GM18867 (cell line): ENCODE results near the gene DDX43.
"Not testable (repeated sequence)": the region's sequence is repeated elsewhere in the genome, so short reads cannot be mapped to it uniquely, and the experiment has no call there.

Experiments used
- ATAC-seq: cut with Tn5 transposase; IDR thresholded peaks from one replicate; pipeline ENCODE4 v1.9.1; 2021; ENCODE audit warnings: mild to moderate bottlenecking, moderate library complexity; ENCODE audit not compliant: unreplicated experiment

Gene DDX43

GRCh38 chr6:73388800-73389512, 5.7 kb upstream of the DDX43 start:
- ATAC-seq = peak; percentile 90

- ATAC-seq = no peak
Measured at GRCh38 chr6:73389854-73390253, 4.8 kb upstream of the DDX43 start.

GRCh38 chr6:73391675-73392074, 3.0 kb upstream of the DDX43 start:
- no peak for ATAC-seq

- not testable (repeated sequence) for ATAC-seq
Measured at GRCh38 chr6:73392188-73392587, 2.4 kb upstream of the DDX43 start.

GRCh38 chr6:73393278-73393677, 1.4 kb upstream of the DDX43 start:
- no peak for ATAC-seq

GRCh38 chr6:73395875-73396274, 1.2 kb downstream of the DDX43 start:
- peak; percentile 31 for ATAC-seq

- peak; percentile 49 for ATAC-seq
Measured at GRCh38 chr6:73400656-73401055, 6.0 kb downstream of the DDX43 start.

GRCh38 chr6:73409395-73409794, 14.8 kb downstream of the DDX43 start:
- ATAC-seq = no peak

- no peak for ATAC-seq
Measured at GRCh38 chr6:73413102-73413501, 18.5 kb downstream of the DDX43 start.

- no peak for ATAC-seq
Measured at GRCh38 chr6:73418081-73418741, 23.6 kb downstream of the DDX43 start.

- no peak for ATAC-seq
Measured at GRCh38 chr6:73421534-73421933, 26.9 kb downstream of the DDX43 start.

GRCh38 chr6:73435236-73435635, 40.6 kb downstream of the DDX43 start:
- ATAC-seq = no peak

- no peak for ATAC-seq
Measured at GRCh38 chr6:73443555-73443954, 48.9 kb downstream of the DDX43 start.

- ATAC-seq = peak; percentile 50
Measured at GRCh38 chr6:73451223-73452106, 56.8 kb downstream of the DDX43 start.

GRCh38 chr6:73452107-73452461, 57.5 kb downstream of the DDX43 start, which contains the start of gene CGAS:
TSS of gene CGAS (minus strand) at chr6:73452297. CDS start at chr6:73452181, 116 bp downstream.
- peak; percentile 72 for ATAC-seq

GRCh38 chr6:73455865-73456629, 61.4 kb downstream of the DDX43 start:
- no peak for ATAC-seq

GRCh38 chr6:73459474-73459873, 64.8 kb downstream of the DDX43 start:
- ATAC-seq = not testable (repeated sequence)

GRCh38 chr6:73460056-73460455, 65.4 kb downstream of the DDX43 start:
- no peak for ATAC-seq

GRCh38 chr6:73461537-73462350, 67.1 kb downstream of the DDX43 start, which contains the start of gene MTO1:
TSS of gene MTO1 (plus strand) at chr6:73461737. CDS start at chr6:73461855, 118 bp downstream.
- ATAC-seq = peak; percentile 95
